NCI-H82 treated with DMSO at 0.1 percent for 48 hours (cell line): ENCODE data around the gene SMIM41.

Experiments
- DNase-seq: peaks from one replicate; lab custom pipeline; 2025; ENCODE audit not compliant: unreplicated experiment; lab: John Stamatoyannopoulos, UW

The SMIM41 gene

GRCh38 chr12:52079576-52080402 is at the start of gene SMIM41:
Gene SMIM41, plus strand, starts transcription at chr12:52079704. Its CDS starts 76 bp downstream, at chr12:52079780.
- DNase-seq: no peak

GRCh38 chr12:52032446-52032803 is 47.1 kb upstream of the SMIM41 start:
- no peak for DNase-seq

- peak; percentile 86 for DNase-seq
Measured at GRCh38 chr12:52032804-52033445, 46.6 kb upstream of the SMIM41 start.

- no peak for DNase-seq
Measured at GRCh38 chr12:52033446-52034140, 45.9 kb upstream of the SMIM41 start.

GRCh38 chr12:52035190-52035589 is 44.3 kb upstream of the SMIM41 start:
- no peak for DNase-seq

GRCh38 chr12:52035926-52036325 is 43.6 kb upstream of the SMIM41 start:
- DNase-seq: no peak

GRCh38 chr12:52036587-52037171 is 42.8 kb upstream of the SMIM41 start:
- peak; percentile 38 for DNase-seq

- no peak for DNase-seq
Measured at GRCh38 chr12:52037248-52037861, 42.1 kb upstream of the SMIM41 start.

- DNase-seq: no peak
Measured at GRCh38 chr12:52038447-52038846, 41.1 kb upstream of the SMIM41 start.

GRCh38 chr12:52041035-52041434 is 38.5 kb upstream of the SMIM41 start:
- DNase-seq: no peak

GRCh38 chr12:52041695-52042123 is 37.8 kb upstream of the SMIM41 start:
- DNase-seq: no peak

- no peak for DNase-seq
Measured at GRCh38 chr12:52042706-52043385, 36.7 kb upstream of the SMIM41 start.

GRCh38 chr12:52043386-52044212 is 35.9 kb upstream of the SMIM41 start:
- DNase-seq: no peak

- DNase-seq: no peak
Measured at GRCh38 chr12:52044292-52044983, 35.1 kb upstream of the SMIM41 start.

GRCh38 chr12:52045794-52046199 is 33.7 kb upstream of the SMIM41 start:
- no peak for DNase-seq

- DNase-seq: no peak
Measured at GRCh38 chr12:52046859-52047258, 32.6 kb upstream of the SMIM41 start.

GRCh38 chr12:52049286-52049685 is 30.2 kb upstream of the SMIM41 start:
- no peak for DNase-seq

GRCh38 chr12:52049688-52050087 is 29.8 kb upstream of the SMIM41 start:
- DNase-seq: no peak

GRCh38 chr12:52050116-52050757 is 29.3 kb upstream of the SMIM41 start:
- DNase-seq: no peak
